ENCODE results near the gene LSR. TPM values are rescaled to one million over a fixed set of nuclear protein-coding genes. Genes with fewer than 3 reads are reported as not detected.
A peak's percentile ranks its signal among the peaks of the same experiment; 100 is the strongest.

The LSR gene
- total RNA-seq, 3 donors from 2014 or later (not counting 1 experiment from before 2014, with no cell fraction given) = 3.4 to 6.9 (median 6.7) TPM

- Mint-ChIP-seq H3K27ac (peak overlapping the region in 1 of 2 donors; percentile 14), H3K36me3 (no peaks in the 10 kb centered on the region), H3K4me1 (peaks cover 14 to 24% of the 10 kb centered on the region in 2 donors), H3K27me3 (ENCODE audit: low read depth in 2 of 2) (peaks cover 33 to 37% of the 10 kb centered on the region in 2 donors), H3K9me3 (no peaks in the 10 kb centered on the region), H3K4me3 (peak overlapping the region; percentile 78)
- ATAC-seq (no peak), DNase-seq (peak; percentile 2 to 15)
- Histone ChIP-seq H3K9me3 (ENCODE audit: control insufficient read depth, insufficient read depth, low read length) (no peaks in the 10 kb centered on the region), H3K4me3 (ENCODE audit: low read length) (peak overlapping the region; percentile 72), H3K36me3 (ENCODE audit: control insufficient read depth, insufficient read depth, low read length) (no peaks in the 10 kb centered on the region), H3K27me3 (ENCODE audit: control insufficient read depth, insufficient read depth, low read length) (peaks cover 7% of the 10 kb centered on the region), H3K27ac (ENCODE audit: low read length) (peak overlapping the region; percentile 64), H3K4me1 (ENCODE audit: control insufficient read depth, insufficient read depth, low read length) (peaks cover 30% of the 10 kb centered on the region)
- 23% methylated on average over 34 of the region's 39 CpGs for WGBS (ENCODE audit: insufficient coverage)
- intact Hi-C loops (cut with micrococcal nuclease) = no loop called here
- TF ChIP-seq CTCF (IDR thresholded peaks at IDR 0.05) = no peak
Observed at GRCh38 chr19:35249146-35249847, 495 bp downstream of the LSR start.

DNA sequence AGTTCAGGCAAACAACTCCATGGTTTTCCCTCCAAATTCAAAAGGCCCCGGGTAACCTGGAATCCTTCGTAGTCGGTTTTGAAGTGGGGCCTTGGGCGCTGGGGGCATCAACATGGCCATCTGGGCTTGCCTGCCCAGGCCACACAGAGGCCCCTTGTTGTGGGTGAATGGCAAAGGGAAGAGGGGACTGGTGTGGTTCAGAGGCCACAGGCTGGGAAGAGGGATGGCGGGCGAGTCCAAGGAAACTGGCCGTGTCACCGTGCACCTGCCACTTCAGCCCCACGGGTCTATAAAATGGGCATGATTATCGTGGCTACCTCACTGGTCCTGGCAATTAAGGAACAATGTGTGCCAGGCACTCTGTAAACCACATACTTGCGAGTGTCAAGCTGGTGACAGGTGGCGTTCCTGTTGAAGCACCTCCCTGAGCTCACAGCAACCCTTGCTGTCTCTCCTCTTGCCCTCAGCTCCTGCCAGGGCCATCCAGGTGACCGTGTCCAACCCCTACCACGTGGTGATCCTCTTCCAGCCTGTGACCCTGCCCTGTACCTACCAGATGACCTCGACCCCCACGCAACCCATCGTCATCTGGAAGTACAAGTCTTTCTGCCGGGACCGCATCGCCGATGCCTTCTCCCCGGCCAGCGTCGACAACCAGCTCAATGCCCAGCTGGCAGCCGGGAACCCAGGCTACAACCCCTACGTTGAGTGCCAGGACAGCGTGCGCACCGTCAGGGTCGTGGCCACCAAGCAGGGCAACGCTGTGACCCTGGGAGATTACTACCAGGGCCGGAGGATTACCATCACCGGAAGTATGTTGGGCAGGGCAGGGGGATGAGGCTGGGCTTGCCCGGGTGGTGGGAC, 1.3 kb downstream of the LSR start:
- ATAC-seq (no peak), DNase-seq (peak; percentile 9 to 23)
- Mint-ChIP-seq H3K36me3 (no peaks in the 10 kb centered on the region), H3K27ac (no peak overlapping the region), H3K9me3 (no peaks in the 10 kb centered on the region), H3K27me3 (ENCODE audit: low read depth in 2 of 2) (peaks cover 27 to 37% of the 10 kb centered on the region in 2 donors), H3K4me1 (peaks cover 14 to 24% of the 10 kb centered on the region in 2 donors), H3K4me3 (peak overlapping the region; percentile 64)
- Histone ChIP-seq H3K27me3 (ENCODE audit: control insufficient read depth, insufficient read depth, low read length) (peaks cover 7% of the 10 kb centered on the region), H3K9me3 (ENCODE audit: control insufficient read depth, insufficient read depth, low read length) (no peaks in the 10 kb centered on the region), H3K27ac (ENCODE audit: low read length) (no peak overlapping the region), H3K4me1 (ENCODE audit: control insufficient read depth, insufficient read depth, low read length) (peaks cover 30% of the 10 kb centered on the region), H3K4me3 (ENCODE audit: low read length) (no peak overlapping the region), H3K36me3 (ENCODE audit: control insufficient read depth, insufficient read depth, low read length) (peaks cover 1% of the 10 kb centered on the region)
- intact Hi-C loops (cut with micrococcal nuclease) = no loop called here
- WGBS (ENCODE audit: insufficient coverage) = 91% methylated on average over 34 of the region's 34 CpGs
- no peak for TF ChIP-seq CTCF (IDR thresholded peaks at IDR 0.05)

DNA sequence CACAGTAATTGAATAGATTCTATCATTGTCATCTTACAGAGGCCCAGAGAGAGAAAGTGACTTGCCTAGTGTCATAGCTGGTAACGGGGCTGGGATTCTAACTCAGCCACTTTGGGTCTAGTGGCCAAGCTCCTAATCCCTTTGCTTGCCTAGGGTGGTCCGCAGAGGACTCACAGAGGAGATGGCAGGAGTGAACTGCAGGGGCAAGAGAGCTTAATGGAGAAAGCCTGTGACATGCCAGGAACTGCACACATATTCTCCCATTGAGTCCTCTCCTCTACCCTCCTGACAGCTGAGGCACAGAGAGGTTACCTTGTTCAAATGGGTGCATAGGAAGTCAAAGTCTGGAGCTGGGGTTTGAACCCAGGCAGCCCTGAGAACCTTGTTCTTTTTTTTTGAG, 2.7 kb downstream of the LSR start:
- TF ChIP-seq CTCF (IDR thresholded peaks at IDR 0.05) = no peak
- no peak overlapping the region for H3K27ac Mint-ChIP-seq
- Histone ChIP-seq H3K27me3 (ENCODE audit: control insufficient read depth, insufficient read depth, low read length) (peaks cover 7% of the 10 kb centered on the region), H3K4me1 (ENCODE audit: control insufficient read depth, insufficient read depth, low read length) (peaks cover 30% of the 10 kb centered on the region), H3K36me3 (ENCODE audit: control insufficient read depth, insufficient read depth, low read length) (peaks cover 1% of the 10 kb centered on the region), H3K4me3 (ENCODE audit: low read length) (no peak overlapping the region), H3K9me3 (ENCODE audit: control insufficient read depth, insufficient read depth, low read length) (no peaks in the 10 kb centered on the region), H3K27ac (ENCODE audit: low read length) (no peak overlapping the region)
- H3K9me3 Mint-ChIP-seq = no peaks in the 10 kb centered on the region
- intact Hi-C loops (cut with micrococcal nuclease) = no loop called here
- WGBS (ENCODE audit: insufficient coverage) = 81% methylated on average over 2 of the region's 2 CpGs
- ATAC-seq (no peak), DNase-seq (peak in 1 of 2 donors; percentile 10)
- H3K27me3 Mint-ChIP-seq (ENCODE audit: low read depth in 2 of 2) = peaks cover 24 to 25% of the 10 kb centered on the region in 2 donors
- peaks cover 14 to 24% of the 10 kb centered on the region in 2 donors for H3K4me1 Mint-ChIP-seq
- H3K36me3 Mint-ChIP-seq = no peaks in the 10 kb centered on the region
- H3K4me3 Mint-ChIP-seq = no peak overlapping the region

All from natural killer cell (primary cell).